H1 (cell line): ENCODE data around the gene FANCE. TPM values are rescaled to one million over a fixed set of nuclear protein-coding genes. Genes with fewer than 3 reads are reported as not detected.
A peak's percentile ranks its signal among the peaks of the same experiment; 100 is the strongest.

Experiments
- CTCF ChIA-PET: fragments of 300-600 bp; sonication (Branson Sonifier 250); formaldehyde crosslinking; loops from one replicate; lab custom pipeline; 2021; ENCODE audit not compliant: partially characterized antibody; lab: Charles Lee
- POLR2A ChIA-PET: fragments of 300-600 bp; sonication (Branson Sonifier 250); formaldehyde crosslinking; loops from one replicate; lab custom pipeline; 2021; ENCODE audit warnings: inconsistent platforms; ENCODE audit not compliant: partially characterized antibody; lab: Charles Lee
- DNase-seq, 2 experiments: peaks; one replicate each; pipeline versions ENCODE4 v3.0.0 to v3.0.0-alpha.2; 2010 to 2022; ENCODE audit warnings: low spot score in 2 of 2, low read depth in 1 of 2, mixed read lengths in 1 of 2
- FAIRE-seq: peaks from 2 replicates; lab custom pipeline; 2011; peaks lifted over from hg19 to GRCh38; lab: Jason Lieb, UNC
- H2AFZ ChIP-seq: 2 replicates; pipeline ENCODE4 v1.8.1; 2012; ENCODE audit warnings: low read length, inconsistent platforms
- H2AK5ac ChIP-seq: 2 replicates; pipeline ENCODE4 v1.6.1; 2013; ENCODE audit warnings: low read depth, low read length
- H2BK120ac ChIP-seq: replicated peaks from 2 replicates; pipeline ENCODE3; 2013; ENCODE audit warnings: low read depth, low read length, inconsistent platforms
- H2BK12ac ChIP-seq: 2 replicates; pipeline ENCODE4 v1.6.1; 2013; ENCODE audit warnings: low read depth, low read length
- H2BK15ac ChIP-seq: 2 replicates; pipeline ENCODE4 v1.6.1; 2013; ENCODE audit warnings: low read length
- H2BK20ac ChIP-seq: 2 replicates; pipeline ENCODE4 v1.6.1; 2013; ENCODE audit warnings: low read length
- H2BK5ac ChIP-seq: 2 replicates; pipeline ENCODE4 v1.6.1; 2013; ENCODE audit warnings: low read depth, low read length
- H3K14ac ChIP-seq: 2 replicates; pipeline ENCODE4 v1.6.1; 2013; ENCODE audit warnings: inconsistent platforms; ENCODE audit not compliant: insufficient read length
- H3K18ac ChIP-seq: 2 replicates; pipeline ENCODE4 v1.6.1; 2013; ENCODE audit warnings: low read length; ENCODE audit errors: extremely low read depth
- H3K23ac ChIP-seq: 2 replicates; pipeline ENCODE4 v1.6.1; 2013; ENCODE audit warnings: inconsistent platforms; ENCODE audit not compliant: insufficient read length
- H3K23me2 ChIP-seq: 2 replicates; pipeline ENCODE4 v1.6.1; 2013; ENCODE audit warnings: low read depth, low read length
- H3K27ac ChIP-seq: 2 replicates; pipeline ENCODE4 v1.6.1; 2011; ENCODE audit warnings: low read depth, low read length, inconsistent platforms
- H3K27me3 ChIP-seq, 4 experiments: replicated peaks in 1 of 4; 1 replicate in 1 of 4; 2 replicates in 3 of 4; pipeline versions ENCODE4 v1.6.1 to v1.8.1; 2011 to 2013; ENCODE audit warnings: low read length in 3 of 4, mild to moderate bottlenecking in 3 of 4, inconsistent platforms in 2 of 4, mixed read lengths in 2 of 4, moderate library complexity in 1 of 4; ENCODE audit not compliant: control insufficient read depth in 3 of 4, insufficient read depth in 3 of 4; ENCODE audit errors: extremely low read depth in 1 of 4
- H3K36me3 ChIP-seq, 4 experiments: 2 replicates each; pipeline versions ENCODE4 v1.6.1 to v1.8.1; 2011 to 2013; ENCODE audit warnings: mild to moderate bottlenecking in 4 of 4, low read length in 3 of 4, moderate library complexity in 2 of 4, control low read depth in 1 of 4, inconsistent platforms in 1 of 4; ENCODE audit not compliant: insufficient read depth in 4 of 4, control insufficient read depth in 2 of 4
- H3K4ac ChIP-seq: replicated peaks from 2 replicates; pipeline ENCODE3; 2013; ENCODE audit warnings: low read length, low read depth, mixed read lengths, inconsistent platforms; ENCODE audit not compliant: insufficient read length
- H3K4me1 ChIP-seq, 4 experiments: replicated peaks in 1 of 4; 1 replicate in 1 of 4; 2 replicates in 3 of 4; pipeline versions ENCODE4 v1.6.1 to v1.8.1; 2011 to 2013; ENCODE audit warnings: low read length in 3 of 4, inconsistent platforms in 2 of 4, mixed read lengths in 1 of 4; ENCODE audit not compliant: insufficient read depth in 4 of 4, control insufficient read depth in 3 of 4
- H3K4me2 ChIP-seq, 2 experiments: 2 replicates each; pipeline versions ENCODE4 v1.6.1 to v1.8.1; 2011 to 2013; ENCODE audit warnings: low read depth in 2 of 2, low read length in 2 of 2, control low read depth in 1 of 2, inconsistent platforms in 1 of 2, mild to moderate bottlenecking in 1 of 2; ENCODE audit not compliant: insufficient read depth in 1 of 2
- H3K4me3 ChIP-seq, 4 experiments: fragments of 200-600, 300-600 bp in 1 of 4; sonication (generic), shearing (Covaris generic), sonication (Bioruptor Twin) in 1 of 4; 2 replicates each; pipeline versions ENCODE4 v1.5.1 to v1.8.1; 2011 to 2016; ENCODE audit warnings: low read length in 4 of 4, low read depth in 3 of 4, control low read depth in 2 of 4, inconsistent platforms in 2 of 4, mild to moderate bottlenecking in 2 of 4, mixed read lengths in 1 of 4, moderate library complexity in 1 of 4; ENCODE audit not compliant: insufficient read depth in 2 of 4; ENCODE audit errors: extremely low read depth in 1 of 4
- H3K56ac ChIP-seq: replicated peaks from 2 replicates; pipeline ENCODE3; 2013; ENCODE audit warnings: low read depth, mild to moderate bottlenecking, mixed read lengths, low read length, inconsistent platforms; ENCODE audit not compliant: insufficient read length
- H3K79me1 ChIP-seq: 2 replicates; pipeline ENCODE4 v1.6.1; 2013; ENCODE audit warnings: low read depth, low read length, control low read depth
- H3K79me2 ChIP-seq, 2 experiments: 2 replicates each; pipeline versions ENCODE4 v1.6.1 to v1.8.1; 2012 to 2013; ENCODE audit warnings: low read length in 2 of 2, mild to moderate bottlenecking in 2 of 2, inconsistent platforms in 1 of 2; ENCODE audit not compliant: insufficient read depth in 2 of 2, control insufficient read depth in 1 of 2
- H3K9ac ChIP-seq, 4 experiments: replicated peaks in 1 of 4; 1 replicate in 1 of 4; 2 replicates in 3 of 4; pipeline versions ENCODE4 v1.6.1 to v1.8.1; 2011 to 2013; ENCODE audit warnings: low read depth in 3 of 4, low read length in 3 of 4, control low read depth in 2 of 4, mild to moderate bottlenecking in 2 of 4, moderate library complexity in 2 of 4, inconsistent platforms in 1 of 4; ENCODE audit errors: extremely low read depth in 1 of 4
- H3K9me3 ChIP-seq, 2 experiments: 2 replicates each; pipeline versions ENCODE4 v1.6.1 to v1.8.1; 2012 to 2013; ENCODE audit warnings: mild to moderate bottlenecking in 2 of 2, moderate library complexity in 2 of 2, control low read depth in 1 of 2, inconsistent platforms in 1 of 2, low read depth in 1 of 2, low read length in 1 of 2, mixed read lengths in 1 of 2; ENCODE audit not compliant: insufficient read depth in 2 of 2
- H4K20me1 ChIP-seq, 2 experiments: replicated peaks in 1 of 2; 2 replicates each; pipeline versions ENCODE3 to v1.8.1; 2011 to 2013; ENCODE audit warnings: inconsistent platforms in 2 of 2, low read length in 2 of 2, mild to moderate bottlenecking in 1 of 2; ENCODE audit not compliant: insufficient read depth in 2 of 2, control insufficient read depth in 1 of 2
- H4K5ac ChIP-seq: 2 replicates; pipeline ENCODE4 v1.6.1; 2013; ENCODE audit warnings: low read length, low read depth, mixed read lengths, inconsistent platforms; ENCODE audit not compliant: insufficient read length
- H4K8ac ChIP-seq: 2 replicates; pipeline ENCODE4 v1.8.0; 2013; ENCODE audit warnings: mild to moderate bottlenecking, moderate library complexity, low read length, inconsistent platforms; ENCODE audit not compliant: insufficient read depth; ENCODE audit errors: extremely low read depth
- H4K91ac ChIP-seq: replicated peaks from 2 replicates; pipeline ENCODE3; 2013; ENCODE audit warnings: low read length, mixed read lengths, inconsistent platforms; ENCODE audit not compliant: insufficient read length
- CHD2 ChIP-seq: IDR thresholded peaks from 2 replicates; pipeline ENCODE4 v1.6.1; 2012; ENCODE audit warnings: low read length, improper control_type of control experiment
- CREB1 ChIP-seq: IDR thresholded peaks from 2 replicates; pipeline ENCODE4 v1.6.1; 2012; ENCODE audit warnings: inconsistent platforms
- KDM4A ChIP-seq: IDR thresholded peaks from one replicate; pipeline ENCODE4 v1.7.1; 2012; ENCODE audit warnings: low read depth, mild to moderate bottlenecking, moderate library complexity, low read length, inconsistent platforms; ENCODE audit not compliant: severe bottlenecking
- NANOG ChIP-seq: IDR thresholded peaks from 2 replicates; pipeline ENCODE4 v1.6.1; 2011; ENCODE audit warnings: low read length, low read depth, mild to moderate bottlenecking, inconsistent platforms; ENCODE audit not compliant: insufficient read depth, poor library complexity, severe bottlenecking
- RBBP5 ChIP-seq: IDR thresholded peaks from 2 replicates; pipeline ENCODE4 v1.7.1; 2012; ENCODE audit warnings: low read depth, mild to moderate bottlenecking, inconsistent platforms, low read length, moderate library complexity, borderline replicate concordance
- YY1 ChIP-seq: IDR thresholded peaks from 2 replicates; pipeline ENCODE4 v1.6.1; 2011; ENCODE audit warnings: low read depth, mild to moderate bottlenecking, low read length
- ZNF274 ChIP-seq: IDR thresholded peaks from 2 replicates; pipeline ENCODE4 v1.7.0; 2012; ENCODE audit warnings: low read length, borderline replicate concordance; ENCODE audit errors: extremely low read depth
- WGBS, 2 experiments: shearing (Covaris generic) in 1 of 2; methylation state at CpG; one replicate each; pipeline versions ENCODE4 v1.1.6 to v1.1.7; 2013 to 2015; ENCODE audit warnings: low lambda C conversion rate in 2 of 2, mixed read lengths in 2 of 2, inconsistent platforms in 1 of 2, low coverage in 1 of 2, missing lambda C conversion rate in 1 of 2; ENCODE audit not compliant: insufficient replicate concordance in 2 of 2, insufficient coverage in 1 of 2, insufficient read length in 1 of 2; ENCODE audit errors: extremely low coverage in 1 of 2, missing lambda C conversion rate in 1 of 2; 5-methylcytosine and 5-hydroxymethylcytosine counted together
- polyA plus RNA-seq, 7 experiments: library from polyadenylated mRNA; depleted of rRNA in 3 of 7; stranded (reverse) in 5 of 7; unstranded in 2 of 7; fragments of >200 nt in 5 of 7; fragments of 200-250 nt in 2 of 7; gene quantifications; 1 replicate in 5 of 7; 2 replicates in 1 of 7; 4 replicates in 1 of 7; pipeline versions ENCODE4 v1.2.1 to v1.2.3, GENCODE V29; 2011 to 2013; ENCODE audit warnings: missing spikeins in 2 of 7, mixed read lengths in 2 of 7
- total RNA-seq: library from RNA; stranded (reverse); fragmentation: NEBNext Ultra II Directional; extraction: Animal tissue kit (Norgen Biotek cat#: 25700); gene quantifications from 2 replicates; pipeline ENCODE4 v1.2.1, GENCODE V29; 2021
- TF ChIP-seq, protein P1 (sequence below): IDR thresholded peaks from 2 replicates; pipeline ENCODE4 v1.6.1; 2012; ENCODE audit warnings: inconsistent platforms
- TF ChIP-seq, protein P2 (sequence below), 3 experiments: IDR thresholded peaks; 1 replicate in 2 of 3; 2 replicates in 1 of 3; pipeline versions ENCODE4 v1.5.1 to v1.6.1; 2011; ENCODE audit warnings: low read length in 3 of 3, mild to moderate bottlenecking in 3 of 3, inconsistent platforms in 2 of 3, low read depth in 1 of 3, moderate library complexity in 1 of 3; ENCODE audit not compliant: insufficient read depth in 1 of 3; ENCODE audit errors: control extremely low read depth in 1 of 3

FANCE gene
- total and polyA plus RNA-seq, 2 of the 8 experiments (the other 6 are each of a cell fraction or from before 2014, with no cell fraction given) = 16.1 to 17.0 TPM

DNA sequence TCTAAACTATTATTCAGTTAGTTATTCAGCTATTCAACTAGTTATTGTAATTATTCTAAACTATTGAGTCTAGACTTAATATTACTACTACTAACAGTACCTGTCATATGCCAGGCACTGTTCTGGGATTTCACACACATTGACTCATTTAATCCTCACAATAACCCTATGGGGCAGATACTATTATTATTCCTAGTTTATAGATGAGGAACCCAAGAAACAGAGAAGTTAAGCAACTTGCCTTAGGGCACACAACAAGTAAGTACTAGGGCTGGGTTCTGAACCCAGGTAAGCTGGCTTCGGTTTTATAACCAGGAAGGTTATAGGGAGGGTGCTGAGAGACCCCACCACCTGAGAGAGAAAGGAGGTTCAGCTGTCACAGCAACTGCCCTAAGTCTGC lies 36.9 kb downstream of the FANCE start:
- no peak overlapping the region for H2BK20ac ChIP-seq
- no peak overlapping the region for H4K91ac ChIP-seq
- no peak for DNase-seq
- H3K9me3 ChIP-seq = no peaks in the 10 kb centered on the region
- H4K5ac ChIP-seq = no peak overlapping the region
- H3K4me1 ChIP-seq = peaks cover 36 to 85% (median 70%) of the 10 kb centered on the region in 4 experiments
- peaks cover 0 to 32% of the 10 kb centered on the region in 2 experiments; a peak in 2 of 4 replicates for H3K79me2 ChIP-seq
- peak overlapping the region in 1 of 2 experiments; percentile 96; a peak in 1 of 4 replicates for H3K4me2 ChIP-seq
- H3K56ac ChIP-seq = no peak overlapping the region
- no peak overlapping the region for H2BK120ac ChIP-seq
- no peak overlapping the region for H4K8ac ChIP-seq
- H2BK5ac ChIP-seq = 0 out of 2 replicates have a peak overlapping the region, but pooled peaks have one; percentile 71
- no peak overlapping the region for H2BK15ac ChIP-seq
- POLR2A ChIA-PET = interaction anchor here (30.9 to 37.6 kb wide), 2 partner anchors 4 to 11 kb away, joined by 1319 read pairs; partner anchors contain the start of genes RPL10A and TEAD3
- no peaks in the 10 kb centered on the region for H3K27me3 ChIP-seq
- H3K4ac ChIP-seq = no peak overlapping the region
- H4K20me1 ChIP-seq = peaks cover 8 to 22% of the 10 kb centered on the region in 2 experiments
- no peak for FAIRE-seq
- H3K9ac ChIP-seq = no peak overlapping the region; a peak in 1 of 7 replicates
- no peak overlapping the region for H3K23ac ChIP-seq
- no peak overlapping the region; the same call in 1 of the 2 replicates for H3K18ac ChIP-seq
- peaks cover 17% of the 10 kb centered on the region for H3K79me1 ChIP-seq
- H3K4me3 ChIP-seq = no peak overlapping the region
- H3K14ac ChIP-seq = no peak overlapping the region
- H3K36me3 ChIP-seq = 0 out of 8 replicates have a peak, but pooled peaks cover 0 to 2% (median 0%) of the 10 kb centered on the region in 4 experiments
- TF ChIP-seq, protein P1, sequence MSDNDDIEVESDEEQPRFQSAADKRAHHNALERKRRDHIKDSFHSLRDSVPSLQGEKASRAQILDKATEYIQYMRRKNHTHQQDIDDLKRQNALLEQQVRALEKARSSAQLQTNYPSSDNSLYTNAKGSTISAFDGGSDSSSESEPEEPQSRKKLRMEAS = no peak
- TF ChIP-seq KDM4A (no peak), RBBP5 (no peak), ZNF274 (no peak), CHD2 (no peak), NANOG (no peak), CREB1 (no peak), YY1 (no peak)
- TF ChIP-seq, protein P2, sequence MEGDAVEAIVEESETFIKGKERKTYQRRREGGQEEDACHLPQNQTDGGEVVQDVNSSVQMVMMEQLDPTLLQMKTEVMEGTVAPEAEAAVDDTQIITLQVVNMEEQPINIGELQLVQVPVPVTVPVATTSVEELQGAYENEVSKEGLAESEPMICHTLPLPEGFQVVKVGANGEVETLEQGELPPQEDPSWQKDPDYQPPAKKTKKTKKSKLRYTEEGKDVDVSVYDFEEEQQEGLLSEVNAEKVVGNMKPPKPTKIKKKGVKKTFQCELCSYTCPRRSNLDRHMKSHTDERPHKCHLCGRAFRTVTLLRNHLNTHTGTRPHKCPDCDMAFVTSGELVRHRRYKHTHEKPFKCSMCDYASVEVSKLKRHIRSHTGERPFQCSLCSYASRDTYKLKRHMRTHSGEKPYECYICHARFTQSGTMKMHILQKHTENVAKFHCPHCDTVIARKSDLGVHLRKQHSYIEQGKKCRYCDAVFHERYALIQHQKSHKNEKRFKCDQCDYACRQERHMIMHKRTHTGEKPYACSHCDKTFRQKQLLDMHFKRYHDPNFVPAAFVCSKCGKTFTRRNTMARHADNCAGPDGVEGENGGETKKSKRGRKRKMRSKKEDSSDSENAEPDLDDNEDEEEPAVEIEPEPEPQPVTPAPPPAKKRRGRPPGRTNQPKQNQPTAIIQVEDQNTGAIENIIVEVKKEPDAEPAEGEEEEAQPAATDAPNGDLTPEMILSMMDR (IDR thresholded peaks at IDR 0.05; ENCODE audit: control extremely low read depth in 1 of 3, insufficient read depth in 1 of 3, low read depth in 1 of 3, low read length in 3 of 3) = no peak
- TF ChIP-seq, all 59 proteins: peak for 0
- peaks cover 8% of the 10 kb centered on the region for H3K23me2 ChIP-seq
- WGBS, 2 experiments = 74% methylated on average over 1 of the region's 1 CpG; no CpG with 5 or more reads in 1 of the 2 experiments
- H2AK5ac ChIP-seq = 0 out of 2 replicates have a peak overlapping the region, but pooled peaks have one; percentile 70
- H2AFZ ChIP-seq = no peak overlapping the region
- H3K27ac ChIP-seq = no peak overlapping the region
- CTCF ChIA-PET = interaction anchor here (0.8 to 1.8 kb wide), 3 partner anchors 11 to 32 kb away, joined by 3 to 9 read pairs (median 5); partner anchors contain the start of gene RPL10A
- peak overlapping the region; percentile 75; the same call in 1 of the 2 replicates for H2BK12ac ChIP-seq
